ENCODE results near the gene QKI.
"Not testable (repeated sequence)": the region's sequence is repeated elsewhere in the genome, so short reads cannot be mapped to it uniquely, and the experiment has no call there.

The QKI gene

DNA sequence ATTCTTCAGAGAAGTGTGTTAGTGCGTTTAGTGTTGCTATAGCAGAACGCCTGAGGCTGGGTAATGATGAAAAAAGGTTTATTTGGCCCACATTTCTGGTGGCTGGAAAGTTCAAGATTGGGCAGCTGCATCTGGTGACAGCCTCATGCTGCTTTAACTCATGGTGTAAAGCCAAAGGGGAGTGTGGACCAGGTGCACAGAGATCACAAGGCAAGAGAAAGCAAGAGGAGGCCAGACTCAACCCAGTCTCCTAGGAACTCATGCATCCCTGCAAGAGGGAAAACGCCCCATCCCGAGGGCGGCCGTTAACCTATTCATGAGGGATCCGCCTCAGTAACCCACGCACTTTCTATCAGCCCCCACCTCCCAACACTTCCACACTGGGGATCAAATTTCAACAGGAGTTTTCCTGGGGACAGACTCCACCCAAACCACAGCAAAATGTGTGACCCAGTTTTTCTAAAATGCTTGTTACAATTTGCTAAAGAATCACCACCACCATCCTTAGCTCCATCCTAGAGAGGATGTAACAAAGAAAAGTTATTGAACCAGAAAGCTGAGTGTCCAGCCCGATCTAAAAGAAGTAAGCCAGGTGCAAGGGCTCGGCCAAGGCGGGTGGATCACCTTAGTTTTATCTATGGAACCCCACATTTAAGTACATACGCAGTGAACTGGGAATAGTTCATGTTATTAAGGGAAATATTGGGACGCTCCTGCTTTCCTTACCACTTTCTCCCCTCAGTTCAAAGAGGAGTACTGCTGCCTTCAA lies 164.8 kb downstream of the QKI start:
- DNase-seq (ENCODE audit: low read depth, low spot score): no peak

DNA sequence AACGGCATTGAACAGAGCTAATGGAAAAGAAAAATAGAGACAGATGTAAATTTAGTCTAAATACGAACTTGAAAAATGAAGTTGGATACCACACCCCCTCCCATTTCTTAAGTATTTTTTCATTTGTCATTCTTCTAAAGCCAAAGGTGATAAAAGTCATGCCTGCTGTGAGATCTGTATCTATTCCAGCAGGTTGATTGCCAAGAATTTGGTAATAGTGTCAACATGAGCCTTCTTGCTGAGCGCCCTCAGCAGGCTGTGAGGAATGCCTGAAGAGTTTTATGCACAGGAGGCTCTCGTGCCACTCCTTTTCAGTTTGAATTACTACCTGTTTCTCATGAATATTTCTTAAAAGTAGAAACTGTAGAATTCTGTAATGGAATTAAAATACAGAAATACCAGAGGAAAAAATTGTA lies 165.4 kb downstream of the QKI start:
- DNase-seq (ENCODE audit: low read depth, low spot score): no peak

DNA sequence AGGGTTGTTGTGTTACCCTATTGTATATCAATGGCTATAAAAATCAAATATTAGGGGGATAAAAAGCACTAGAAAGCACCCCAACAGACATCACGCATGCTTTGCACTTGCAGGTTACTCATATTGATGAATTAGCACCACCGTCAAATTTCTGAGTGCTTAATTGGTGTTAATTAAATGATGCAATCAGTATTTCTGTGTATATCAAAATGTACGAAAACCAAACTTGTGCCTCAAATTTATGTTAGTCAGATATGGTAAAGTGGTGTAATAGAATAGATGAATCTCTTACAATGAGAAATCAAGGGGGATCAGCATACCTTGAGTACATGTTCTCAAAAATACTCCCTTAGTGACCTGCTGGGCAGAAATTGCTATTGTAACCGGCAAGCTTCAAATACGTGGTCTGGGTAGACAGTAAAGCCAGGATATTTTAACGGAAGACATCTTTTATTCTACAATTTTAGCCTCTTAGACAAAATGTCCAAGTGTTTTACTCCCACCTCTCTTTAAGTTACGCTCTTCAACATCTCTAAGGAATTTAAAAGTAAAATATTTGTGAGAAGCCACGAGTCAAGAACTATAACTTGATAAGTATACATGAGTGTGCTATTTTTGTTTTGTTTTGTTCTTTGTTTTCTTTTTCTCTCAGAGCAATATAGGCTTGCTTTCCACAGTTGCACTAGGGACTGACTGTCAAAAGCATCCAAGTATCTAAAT lies 166.0 kb downstream of the QKI start:
- DNase-seq (ENCODE audit: low read depth, low spot score): no peak

DNA sequence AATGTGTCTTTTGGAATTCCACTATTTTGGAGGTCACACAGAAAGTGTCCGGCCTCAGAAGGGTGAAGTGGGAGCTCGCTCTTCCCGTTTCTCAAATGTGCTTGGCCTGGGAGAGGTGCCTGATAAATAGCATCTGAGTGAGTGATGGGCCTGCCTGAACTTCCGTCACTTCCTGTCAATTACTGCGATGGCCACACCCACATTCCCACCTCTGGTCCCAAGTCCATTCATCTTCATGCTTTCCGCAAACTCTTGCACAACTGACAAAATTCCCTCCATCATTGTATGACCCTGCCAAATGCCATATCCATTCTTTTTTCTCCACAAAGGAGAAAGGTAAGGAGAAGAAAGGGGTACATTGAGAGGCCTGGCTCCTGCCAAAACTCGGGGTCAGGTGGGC lies 169.0 kb downstream of the QKI start:
- no peak for DNase-seq (ENCODE audit: low read depth, low spot score)

DNA sequence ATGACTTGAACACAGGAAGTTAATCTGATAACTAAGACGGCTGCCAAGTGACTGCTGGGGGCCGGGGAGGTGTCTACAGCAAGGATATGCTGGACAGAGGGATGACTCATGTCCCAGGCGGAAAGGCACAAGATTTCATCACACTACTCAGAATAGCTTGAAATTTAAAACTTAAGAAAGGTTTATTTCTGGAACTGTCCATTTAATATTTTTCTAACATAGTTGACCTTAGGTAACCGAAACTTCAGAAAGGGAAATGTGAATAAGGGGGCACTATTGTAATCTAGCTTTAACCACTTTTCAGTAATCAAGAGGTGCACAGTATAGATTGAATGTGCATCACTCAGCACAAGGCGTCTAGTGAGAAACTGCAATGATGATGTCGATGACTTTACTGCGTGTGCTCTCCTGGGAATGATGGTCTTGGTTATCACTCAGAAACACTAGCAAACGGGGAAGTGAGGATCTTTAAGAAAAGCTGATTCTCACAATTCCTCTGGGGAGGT lies 171.5 kb downstream of the QKI start:
- DNase-seq (ENCODE audit: low read depth, low spot score): peak; percentile 41

DNA sequence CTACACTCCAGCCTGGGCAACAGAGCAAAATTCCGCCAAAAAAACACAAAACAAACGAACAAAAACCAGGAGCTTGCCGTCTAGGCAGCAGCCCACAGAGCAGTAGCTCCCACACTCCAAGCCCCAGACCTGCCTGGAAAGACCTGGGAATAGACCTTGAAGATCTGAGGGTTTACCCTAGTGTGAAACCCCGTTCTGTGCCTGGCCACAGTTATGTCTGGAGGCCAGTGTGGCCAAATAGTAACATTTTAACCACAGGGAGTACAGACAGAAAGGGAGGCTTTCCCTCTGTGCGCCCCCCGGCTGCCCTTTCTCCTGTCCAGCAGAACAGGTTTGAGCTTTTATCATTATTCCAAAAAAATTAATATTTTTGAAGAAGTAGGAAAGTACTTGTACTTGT lies 172.4 kb downstream of the QKI start:
- no peak for DNase-seq (ENCODE audit: low read depth, low spot score)

DNA sequence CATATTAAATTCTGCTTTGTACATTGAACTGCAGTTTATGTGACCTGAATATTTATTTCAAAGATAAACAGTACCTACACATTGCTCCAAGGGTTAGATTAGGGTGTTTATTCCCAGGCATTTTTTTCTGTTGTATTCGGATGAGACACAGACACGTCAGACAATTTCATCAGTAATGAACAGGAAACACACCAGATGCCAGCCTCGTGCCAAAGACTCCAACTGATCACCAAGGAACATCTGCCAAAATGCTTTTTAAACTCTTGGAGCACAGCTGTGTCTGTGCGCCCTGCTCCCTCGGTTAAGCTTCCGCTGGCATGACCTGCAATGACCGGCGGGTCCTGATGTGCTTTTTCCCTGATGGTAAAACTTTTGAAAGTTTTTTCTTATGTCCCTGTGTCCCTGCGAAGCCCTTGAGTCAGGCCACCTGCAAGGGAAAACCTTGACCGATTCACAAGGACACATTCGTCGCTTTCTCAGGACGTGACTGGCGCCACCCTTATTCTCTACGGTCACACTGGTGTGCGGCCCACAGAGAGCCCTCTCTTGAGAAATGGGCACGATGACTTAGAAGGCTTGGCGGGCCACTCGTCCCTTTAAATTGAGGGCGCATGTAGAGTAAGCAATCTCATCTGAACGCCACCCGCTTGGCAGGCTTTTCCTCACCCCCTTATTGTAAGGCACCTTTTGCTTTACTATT lies 173.9 kb downstream of the QKI start:
- DNase-seq (ENCODE audit: low read depth, low spot score): no peak

DNA sequence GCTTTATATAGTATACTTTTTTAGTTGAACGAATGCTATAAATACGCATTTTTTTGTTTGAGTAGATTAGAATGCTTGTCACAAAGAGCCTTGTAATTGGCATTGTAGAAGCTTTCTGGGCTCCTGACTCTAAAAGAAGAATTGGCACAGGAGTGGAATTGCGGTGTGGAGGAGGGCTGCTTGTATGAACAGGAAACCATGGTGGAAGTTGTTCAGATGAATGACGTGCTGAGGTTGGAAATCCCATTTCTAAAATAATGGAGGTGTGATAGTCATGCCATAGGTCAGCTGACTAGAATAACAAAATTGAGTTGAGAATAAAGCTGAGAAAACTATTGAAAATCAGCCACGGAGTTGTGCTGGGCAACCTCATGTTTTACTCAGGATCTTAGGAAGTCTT lies 174.9 kb downstream of the QKI start:
- no peak for DNase-seq (ENCODE audit: low read depth, low spot score)

DNA sequence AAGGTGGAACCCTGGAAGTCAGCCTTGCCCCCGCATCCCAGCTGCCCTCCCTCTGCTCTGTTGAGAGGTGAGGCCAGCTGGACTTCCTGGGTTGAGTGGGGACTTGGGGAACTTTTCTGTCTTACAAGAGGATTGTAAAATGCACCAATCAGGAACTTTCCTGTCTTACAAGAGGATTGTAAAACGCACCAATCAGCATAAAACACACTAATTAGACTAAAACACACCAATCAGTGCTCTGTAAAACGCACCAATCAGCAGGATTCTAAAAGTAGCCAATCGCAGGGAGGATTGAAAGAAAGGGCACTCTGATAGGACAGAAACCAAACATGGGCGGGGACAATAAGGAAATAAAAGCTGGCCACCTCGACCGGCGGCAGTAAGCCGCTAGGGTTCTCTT lies 175.6 kb downstream of the QKI start:
- DNase-seq (ENCODE audit: low read depth, low spot score): not testable (repeated sequence)

DNA sequence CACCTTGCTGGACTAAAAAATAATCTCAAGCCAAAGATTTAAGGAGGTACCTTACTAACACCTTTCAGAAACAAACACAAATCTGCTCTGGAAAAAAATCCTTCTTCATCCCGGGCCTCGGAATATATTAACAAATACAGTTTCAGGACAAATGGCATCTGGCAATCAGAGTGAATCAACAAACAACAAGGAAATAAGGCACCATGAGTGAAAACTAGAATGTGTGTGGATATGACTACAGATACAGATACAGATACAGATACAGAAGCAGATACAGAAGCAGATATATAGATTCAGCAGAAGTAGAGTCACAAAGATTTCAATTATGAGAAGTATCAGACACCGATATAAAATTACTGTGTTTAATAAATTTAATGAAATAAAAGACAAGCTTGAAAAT lies 178.4 kb downstream of the QKI start:
- no peak for DNase-seq (ENCODE audit: low read depth, low spot score)

DNA sequence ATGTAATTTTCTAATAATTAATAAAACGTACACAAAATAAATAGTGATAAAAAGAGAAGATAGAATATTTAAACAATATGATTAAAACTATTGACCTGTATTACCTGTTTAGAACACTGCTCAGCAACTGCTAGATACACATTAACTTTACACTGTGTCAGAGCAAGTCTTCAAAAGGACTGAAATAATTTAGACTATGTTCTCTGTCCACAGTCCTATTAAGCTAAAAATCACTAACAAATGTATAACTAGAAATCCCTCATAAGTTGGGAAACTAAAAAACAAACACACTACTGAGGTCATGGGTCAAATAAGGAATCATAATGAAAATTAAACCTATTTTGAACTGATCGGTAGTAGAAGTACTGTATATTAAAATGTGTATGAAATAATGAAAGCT lies 181.7 kb downstream of the QKI start:
- no peak for DNase-seq (ENCODE audit: low read depth, low spot score)

DNA sequence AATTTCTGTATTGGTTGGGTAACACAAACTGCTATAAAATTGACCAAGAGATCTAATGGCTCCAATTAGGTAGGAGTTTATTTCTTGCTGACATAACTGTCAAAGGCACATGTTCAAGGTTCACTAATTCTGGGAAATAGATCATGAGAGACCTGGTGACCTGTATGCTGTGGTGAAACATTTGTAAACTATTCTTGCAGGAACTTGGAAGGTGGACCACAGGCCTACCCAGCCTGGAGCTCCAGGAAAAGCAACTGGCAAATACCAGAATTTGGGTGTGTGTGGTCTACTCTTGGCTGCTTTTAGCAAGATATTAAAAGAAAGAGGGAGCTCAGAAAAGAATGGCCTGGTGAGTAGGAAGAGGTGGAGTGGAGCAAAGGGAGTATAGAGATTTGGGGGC lies 184.6 kb downstream of the QKI start:
- DNase-seq (ENCODE audit: low read depth, low spot score): no peak

DNA sequence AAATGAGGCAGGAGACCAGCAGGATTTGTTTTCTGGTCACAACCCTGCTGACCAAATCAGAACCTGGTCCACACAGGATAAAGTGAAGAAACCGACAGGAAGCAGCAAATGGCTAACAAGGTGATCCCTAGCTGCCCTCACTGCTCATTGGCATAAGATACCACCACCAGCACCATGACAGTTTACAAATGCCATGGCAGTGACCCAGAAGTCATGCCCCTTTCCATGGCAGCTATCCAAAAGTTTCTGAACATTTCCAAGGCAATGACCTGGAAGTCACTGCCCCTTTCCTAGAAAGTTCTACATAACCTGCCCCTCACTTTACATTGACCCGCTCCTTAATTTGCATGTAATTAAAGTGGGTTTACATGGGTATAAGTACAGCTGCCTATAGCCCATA lies 185.2 kb downstream of the QKI start:
- no peak for DNase-seq (ENCODE audit: low read depth, low spot score)

DNA sequence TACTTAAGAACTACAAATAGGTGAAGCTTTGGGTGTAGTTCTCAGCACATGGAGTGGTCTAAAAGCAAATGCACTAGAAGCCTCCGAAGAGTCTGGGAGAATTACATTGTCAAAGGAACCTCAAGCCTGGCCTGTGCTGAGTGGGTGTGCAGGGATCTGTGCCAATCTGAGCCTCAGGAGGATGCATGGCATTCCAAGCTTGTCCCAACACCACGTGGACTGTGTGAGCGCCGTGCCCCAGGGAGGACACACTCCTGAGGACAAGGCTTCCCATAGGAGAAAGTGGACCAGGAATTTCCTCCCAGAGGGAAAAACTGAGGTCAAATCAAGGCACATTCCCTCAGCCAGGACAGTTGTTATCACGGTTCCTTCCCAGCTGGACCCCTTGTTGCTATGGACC lies 185.8 kb downstream of the QKI start:
- DNase-seq (ENCODE audit: low read depth, low spot score): no peak

DNA sequence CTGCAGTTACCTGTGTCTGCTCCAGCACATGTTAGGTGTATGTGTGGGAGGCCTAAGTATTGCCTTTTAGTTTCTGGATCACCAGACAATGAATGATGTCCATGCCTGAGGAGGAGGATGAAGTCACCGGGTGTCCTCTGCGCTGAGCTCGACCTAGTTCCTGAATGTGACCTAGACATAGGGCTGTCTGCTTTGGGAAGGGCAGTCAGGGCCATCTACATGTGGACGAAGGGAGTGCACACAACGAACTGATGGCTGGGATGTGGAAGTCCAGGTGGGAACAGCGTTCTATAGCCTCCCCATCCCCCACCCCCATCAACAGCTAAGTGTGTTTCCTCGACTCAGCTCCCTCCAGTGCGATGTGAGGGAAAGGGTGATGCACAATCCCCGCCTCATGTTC lies 186.3 kb downstream of the QKI start:
- DNase-seq (ENCODE audit: low read depth, low spot score): no peak

DNA sequence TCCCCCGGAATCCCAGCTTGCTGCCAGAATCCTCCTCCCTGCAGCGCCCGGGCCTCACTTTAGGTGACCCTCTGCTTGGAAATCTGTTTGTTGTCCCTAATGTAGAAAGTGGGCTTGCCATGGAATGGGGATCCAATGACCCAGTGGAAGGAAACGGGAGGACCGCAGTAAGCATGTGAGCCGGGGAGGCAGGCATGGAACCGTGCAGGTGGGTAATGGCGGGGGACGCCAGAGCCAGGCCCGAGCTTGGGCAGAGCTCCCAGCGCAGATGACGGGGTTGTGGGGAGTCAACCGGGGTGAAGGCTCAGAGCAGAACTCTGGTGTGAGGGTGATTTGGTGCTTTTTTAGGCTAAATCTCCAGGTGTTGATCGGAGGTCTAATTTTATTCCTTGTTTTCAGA lies 188.3 kb downstream of the QKI start:
- no peak for DNase-seq (ENCODE audit: low read depth, low spot score)

DNA sequence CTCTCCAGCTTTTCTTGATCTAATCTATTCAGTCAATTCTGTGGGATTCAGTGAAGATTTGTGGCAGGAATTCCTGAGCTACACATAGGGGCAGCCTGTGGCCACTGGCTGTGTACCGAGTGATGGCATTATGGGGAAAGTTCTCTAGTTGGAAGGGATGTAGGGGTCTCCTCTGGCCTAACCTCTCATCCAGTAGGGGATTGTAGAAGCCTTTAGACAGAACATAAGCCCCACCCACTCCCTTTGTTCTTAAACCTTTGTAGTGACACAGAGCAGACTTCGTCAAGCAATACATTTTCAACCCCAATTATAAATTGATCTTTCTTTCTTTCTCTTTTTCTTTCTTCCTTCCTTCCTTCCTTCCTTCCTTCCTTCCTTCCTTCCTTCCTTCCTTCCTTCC lies 188.9 kb downstream of the QKI start:
- no peak for DNase-seq (ENCODE audit: low read depth, low spot score)

DNA sequence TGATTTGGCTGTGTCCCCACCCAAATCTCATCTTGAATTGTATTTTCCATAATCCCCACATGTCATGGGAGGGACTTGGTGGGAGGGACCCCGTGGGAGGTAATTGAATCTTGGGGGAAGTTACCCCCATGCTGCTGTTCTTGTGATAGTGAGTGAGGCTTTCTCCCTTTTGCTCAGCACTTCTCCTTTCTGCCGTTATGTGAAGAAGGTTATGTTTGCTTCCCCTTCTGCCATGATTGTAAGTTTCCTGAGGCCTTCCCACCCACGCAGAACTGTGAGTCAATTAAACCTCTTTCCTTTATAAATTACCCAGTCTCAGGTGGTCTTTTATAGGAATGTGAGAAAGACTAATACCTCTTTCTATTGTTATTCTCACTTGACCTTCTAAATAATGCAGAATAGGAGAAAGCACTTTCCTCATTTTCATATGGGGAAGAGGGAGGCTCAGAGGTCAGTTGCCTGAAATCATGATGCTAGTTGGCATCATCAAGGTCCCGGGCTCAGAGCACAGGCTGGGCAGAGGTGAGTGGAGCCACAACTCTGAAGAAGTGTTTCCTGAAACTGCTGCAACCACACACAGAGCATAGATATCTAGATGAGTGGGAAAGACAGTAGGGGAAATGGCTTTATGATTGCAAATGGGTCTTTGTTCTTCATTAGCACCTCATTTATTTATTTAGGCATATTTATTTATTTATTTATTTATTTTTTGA lies 191.0 kb downstream of the QKI start:
- DNase-seq (ENCODE audit: low read depth, low spot score): no peak

DNA sequence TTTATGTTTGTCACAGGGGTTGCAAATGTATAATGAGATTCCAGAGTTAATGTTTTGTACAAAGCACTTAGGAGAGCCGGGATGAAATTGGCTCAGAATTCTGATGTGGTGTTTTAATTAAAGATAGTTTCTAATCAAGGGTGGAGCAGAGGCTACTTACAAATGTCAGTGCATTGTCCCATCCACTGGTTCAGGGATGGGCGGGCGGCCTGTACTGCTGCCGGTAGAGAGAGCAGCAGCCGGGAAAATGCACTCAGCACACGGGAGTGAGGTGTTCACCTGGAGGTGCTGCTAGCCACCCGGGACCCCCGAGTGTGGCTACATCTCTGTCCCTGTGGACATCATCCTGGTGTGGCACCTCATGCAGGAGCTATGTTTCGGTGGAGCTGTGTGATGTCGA lies 193.3 kb downstream of the QKI start:
- no peak for DNase-seq (ENCODE audit: low read depth, low spot score)

DNA sequence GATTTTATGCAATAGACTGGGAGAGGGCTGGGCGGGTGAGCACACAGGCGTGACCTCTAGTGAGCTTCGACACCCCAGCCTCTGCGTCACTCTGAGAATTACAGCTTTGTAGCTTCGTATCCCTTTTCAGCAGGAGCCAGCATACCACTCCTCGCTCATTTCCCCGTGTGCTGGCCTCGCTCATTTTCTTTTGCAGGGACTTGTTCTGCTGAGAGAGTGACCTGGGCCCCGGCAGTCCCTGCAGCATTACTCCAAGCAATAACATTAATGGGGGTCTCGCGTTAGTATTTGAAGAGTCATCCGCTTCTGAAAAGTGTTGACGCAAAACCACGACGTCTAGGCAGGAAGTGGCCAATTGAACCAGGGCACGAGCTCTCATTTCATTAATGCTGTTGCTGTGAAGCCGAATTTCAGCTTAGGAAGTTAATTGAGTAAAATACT lies 193.7 kb downstream of the QKI start:
- DNase-seq (ENCODE audit: low read depth, low spot score): no peak

DNA sequence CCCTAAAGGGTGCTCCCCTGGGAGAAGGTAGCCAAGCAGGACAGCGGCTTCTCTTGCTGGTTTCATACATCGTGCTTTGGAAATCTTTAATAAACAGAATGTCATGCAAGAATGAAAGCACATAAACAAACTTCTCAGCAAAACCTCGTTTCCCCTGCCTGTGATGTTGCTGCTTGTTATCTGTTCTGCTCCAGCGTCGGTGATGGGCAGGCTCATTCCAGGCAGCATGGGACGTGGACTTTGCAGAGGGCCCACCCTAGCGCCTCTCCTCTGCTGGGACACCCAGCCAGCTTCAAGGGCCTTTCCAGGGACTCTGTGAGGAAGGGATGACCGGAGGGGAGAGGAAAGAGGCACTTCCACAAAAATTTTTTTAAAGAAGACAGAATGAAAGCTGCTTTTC lies 197.7 kb downstream of the QKI start:
- DNase-seq (ENCODE audit: low read depth, low spot score): no peak

DNA sequence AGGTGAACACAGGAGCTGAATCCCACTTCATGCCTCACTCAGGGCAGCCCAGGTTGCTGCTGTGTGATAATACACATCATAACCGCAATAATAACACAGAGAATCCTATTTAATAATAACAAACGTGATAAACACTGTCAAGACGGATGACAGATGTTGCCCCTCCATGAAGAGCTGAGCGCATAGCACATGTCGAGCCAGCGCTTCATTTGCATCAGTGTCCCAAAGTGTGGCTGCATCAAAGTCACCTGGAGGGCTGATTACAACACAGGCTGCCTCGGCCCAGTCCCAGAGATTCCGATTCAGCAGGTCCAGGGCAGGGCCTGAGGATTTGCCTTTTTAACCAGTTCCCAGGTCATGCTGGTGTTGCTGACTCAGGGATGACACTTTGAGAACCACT lies 198.5 kb downstream of the QKI start:
- DNase-seq (ENCODE audit: low read depth, low spot score): no peak

All from brain pericyte (primary cell).